Measurements from ENCODE around the gene NKAIN4. TPM values are rescaled to one million over a fixed set of nuclear protein-coding genes. Genes with fewer than 3 reads are reported as not detected.

The NKAIN4 gene
- total and polyA plus RNA-seq, 2 donors (not counting 1 experiment from before 2014, with no cell fraction given): not detected

- peaks cover 0 to 25% of the 10 kb centered on the region in 2 experiments for H3K36me3 ChIP-seq (replicated peaks in 1 of 2; ENCODE audit: control extremely low read depth in 1 of 2, control insufficient read depth in 1 of 2, extremely low read depth in 1 of 2, insufficient read depth in 2 of 2, low read length in 1 of 2)
- 87% methylated on average over 23 of the region's 25 CpGs for WGBS (ENCODE audit: insufficient coverage)
- peak overlapping the region in 2 of 5 experiments; percentile 3 to 32 for H3K4me3 ChIP-seq (ENCODE audit: control extremely low read depth in 1 of 5, extremely low read depth in 1 of 5, insufficient read depth in 1 of 5, low read depth in 2 of 5, low read length in 4 of 5)
- H3K4me1 ChIP-seq (ENCODE audit: control insufficient read depth in 2 of 2, insufficient read depth in 2 of 2, low read length in 2 of 2): no peaks in the 10 kb centered on the region
- H4K20me1 ChIP-seq (ENCODE audit: control insufficient read depth, insufficient read depth, low read length, poor library complexity, severe bottlenecking): no peaks in the 10 kb centered on the region
- no peak overlapping the region for H3K27ac ChIP-seq (ENCODE audit: low read length in 2 of 2)
- Mint-ChIP-seq H3K4me3 (peak overlapping the region; percentile 67), H3K4me1 (peaks cover 1% of the 10 kb centered on the region), H3K27me3 (no peaks in the 10 kb centered on the region), H3K27ac (no peak overlapping the region), H3K9me3 (ENCODE audit: insufficient read depth) (no peaks in the 10 kb centered on the region)
- H3K9me3 ChIP-seq (ENCODE audit: control extremely low read depth in 1 of 3, control insufficient read depth in 2 of 3, insufficient read depth in 1 of 3, low read length in 2 of 3): no peaks in the 10 kb centered on the region
- CTCF ChIA-PET: no interaction called here
- no peak overlapping the region for H3K9ac ChIP-seq (ENCODE audit: low read length)
- no peak for DNase-seq
- H3K79me2 ChIP-seq (ENCODE audit: control insufficient read depth, insufficient read depth, low read length): no peaks in the 10 kb centered on the region
- H3K27me3 ChIP-seq (replicated peaks in 1 of 4; ENCODE audit: control extremely low read depth in 1 of 4, control insufficient read depth in 3 of 4, insufficient read depth in 4 of 4, low read length in 3 of 4): no peaks in the 10 kb centered on the region
- ATAC-seq (ENCODE audit: low read depth): no peak
- peak overlapping the region; percentile 47 for H3K4me2 ChIP-seq (replicated peaks; ENCODE audit: low read depth, low read length, poor library complexity, severe bottlenecking)
- no peak for TF ChIP-seq CTCF (IDR thresholded peaks at IDR 0.05)
- TF ChIP-seq EZH2 (IDR thresholded peaks at IDR 0.05; ENCODE audit: borderline replicate concordance, insufficient read depth, low read depth, low read length, poor library complexity, severe bottlenecking): no peak
- no peak overlapping the region for H2AFZ ChIP-seq (ENCODE audit: insufficient read depth, low read depth, low read length, poor library complexity, severe bottlenecking)
- intact Hi-C loops (cut with micrococcal nuclease): no loop called here
- POLR2A ChIA-PET: no interaction called here
Observed at GRCh38 chr20:63284544-63284949, 30.3 kb upstream of the NKAIN4 start.

- H3K9ac ChIP-seq (ENCODE audit: low read length): no peak overlapping the region
- H3K27ac Mint-ChIP-seq: no peak overlapping the region
- H4K20me1 ChIP-seq (ENCODE audit: control insufficient read depth, insufficient read depth, low read length, poor library complexity, severe bottlenecking): no peaks in the 10 kb centered on the region
- no peak overlapping the region for H2AFZ ChIP-seq (ENCODE audit: insufficient read depth, low read depth, low read length, poor library complexity, severe bottlenecking)
- peaks cover 1% of the 10 kb centered on the region for H3K4me1 Mint-ChIP-seq
- H3K79me2 ChIP-seq (ENCODE audit: control insufficient read depth, insufficient read depth, low read length): no peaks in the 10 kb centered on the region
- H3K4me3 ChIP-seq (ENCODE audit: control extremely low read depth in 1 of 5, extremely low read depth in 1 of 5, insufficient read depth in 1 of 5, low read depth in 2 of 5, low read length in 4 of 5): peak overlapping the region in 2 of 5 experiments; percentile 28 to 32
- H3K27me3 Mint-ChIP-seq: no peaks in the 10 kb centered on the region
- DNase-seq (no peak), ATAC-seq (ENCODE audit: low read depth) (no peak)
- H3K9me3 ChIP-seq (ENCODE audit: control extremely low read depth in 1 of 3, control insufficient read depth in 2 of 3, insufficient read depth in 1 of 3, low read length in 2 of 3): no peaks in the 10 kb centered on the region
- intact Hi-C loops (cut with micrococcal nuclease): no loop called here
- no peak overlapping the region for H3K27ac ChIP-seq (ENCODE audit: low read length in 2 of 2)
- 65% methylated on average over 7 of the region's 14 CpGs for WGBS (ENCODE audit: insufficient coverage)
- H3K36me3 ChIP-seq (replicated peaks in 1 of 2; ENCODE audit: control extremely low read depth in 1 of 2, control insufficient read depth in 1 of 2, extremely low read depth in 1 of 2, insufficient read depth in 2 of 2, low read length in 1 of 2): peaks cover 0 to 28% of the 10 kb centered on the region in 2 experiments
- ChIA-PET POLR2A (no interaction called here), CTCF (no interaction called here)
- H3K4me1 ChIP-seq (ENCODE audit: control insufficient read depth in 2 of 2, insufficient read depth in 2 of 2, low read length in 2 of 2): no peaks in the 10 kb centered on the region
- no peaks in the 10 kb centered on the region for H3K27me3 ChIP-seq (replicated peaks in 1 of 4; ENCODE audit: control extremely low read depth in 1 of 4, control insufficient read depth in 3 of 4, insufficient read depth in 4 of 4, low read length in 3 of 4)
- peak overlapping the region; percentile 23 for H3K4me3 Mint-ChIP-seq
- H3K9me3 Mint-ChIP-seq (ENCODE audit: insufficient read depth): no peaks in the 10 kb centered on the region
- peak overlapping the region; percentile 47 for H3K4me2 ChIP-seq (replicated peaks; ENCODE audit: low read depth, low read length, poor library complexity, severe bottlenecking)
- TF ChIP-seq EZH2 (IDR thresholded peaks at IDR 0.05; ENCODE audit: borderline replicate concordance, insufficient read depth, low read depth, low read length, poor library complexity, severe bottlenecking): no peak
Observed at GRCh38 chr20:63284083-63284440, 29.8 kb upstream of the NKAIN4 start.
